Myometrial cell (primary cell): ENCODE results near the gene RFX2. TPM values are rescaled to one million over a fixed set of nuclear protein-coding genes. Genes with fewer than 3 reads are reported as not detected.

ENCODE experiments used
- total RNA-seq: library from RNA; depleted of rRNA; stranded (reverse); fragments of >200 nt; gene quantifications from 2 replicates; pipeline ENCODE4 v1.2.3, GENCODE V29; 2015

RFX2 gene
- total RNA-seq: 3.2 and 8.9 TPM in 2 replicates

DNA sequence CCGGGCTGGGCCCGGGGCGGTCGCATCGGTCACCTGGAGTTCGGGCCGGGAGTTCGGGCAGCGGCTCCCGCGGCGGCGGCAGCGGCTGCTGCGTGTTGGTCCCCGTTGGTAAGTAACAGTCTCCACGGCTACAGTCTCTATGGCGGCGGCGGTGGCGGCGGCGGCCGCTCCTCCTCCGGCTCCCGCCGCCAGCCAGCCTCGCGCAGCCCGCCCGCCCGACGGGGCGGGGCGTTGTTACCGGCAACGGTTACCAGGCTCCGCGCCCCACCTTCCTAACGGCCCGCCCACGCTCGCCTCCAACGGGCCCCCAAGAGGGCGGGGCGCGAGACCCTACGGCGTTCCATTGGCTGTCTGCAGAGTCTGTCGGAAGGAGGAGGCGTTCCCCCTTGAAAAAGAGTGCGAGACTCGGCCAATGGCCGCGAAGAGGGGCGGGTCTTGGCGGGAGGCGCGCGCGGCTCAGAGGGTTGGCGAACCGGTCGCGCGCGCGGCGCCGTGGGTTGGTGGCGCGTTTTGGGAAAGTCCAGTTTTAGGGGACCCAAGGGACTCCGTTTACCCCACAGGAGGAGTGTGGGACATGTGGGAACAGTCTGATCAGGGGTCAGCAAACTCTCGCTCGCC is at the start of gene RFX2:
Gene RFX2 (minus strand): TSS at position 141 of the 618 bp plus-strand sequence. CDS start 63,004 bp downstream, outside the sequence.

DNA sequence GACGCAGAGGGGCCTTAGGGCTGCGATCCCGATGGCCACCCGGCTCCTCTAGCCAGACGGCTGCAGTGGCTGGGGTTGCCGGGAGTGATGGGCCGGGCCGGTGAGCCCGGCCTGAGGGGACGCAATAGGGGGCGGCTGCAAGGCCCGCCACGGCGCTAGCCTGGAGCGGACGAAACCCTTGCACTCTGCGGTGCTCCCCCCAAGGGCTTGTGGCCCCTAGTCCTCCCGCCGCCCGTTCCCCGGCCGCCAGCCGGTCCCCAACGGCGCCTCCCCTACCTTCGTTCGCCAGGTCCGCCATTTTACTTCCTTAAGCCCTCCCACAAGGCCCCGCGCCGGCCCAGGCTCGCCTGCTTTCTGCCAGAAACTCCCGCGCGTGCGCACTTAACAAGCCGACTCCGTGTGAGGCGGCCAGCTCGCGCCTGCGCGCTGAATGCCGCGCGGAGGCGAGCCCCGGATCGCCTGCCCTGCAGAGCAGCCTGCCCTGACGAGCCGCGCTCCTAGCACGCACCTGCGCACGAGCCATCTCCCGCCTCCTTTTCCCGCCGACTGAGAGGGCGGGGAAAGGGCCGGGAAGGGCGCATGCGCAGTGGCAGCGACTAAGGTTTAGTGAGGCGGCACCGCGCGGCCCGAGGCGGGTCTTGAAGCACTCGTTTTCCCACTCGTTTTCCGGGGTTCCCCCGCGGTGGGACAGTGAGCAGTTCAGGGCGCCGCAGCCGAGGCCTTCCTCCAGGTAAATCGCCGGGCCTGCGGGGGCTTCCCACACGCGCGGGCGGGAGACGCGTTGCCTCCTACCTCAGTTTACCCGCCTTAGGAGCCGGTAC is 132.3 kb downstream of the RFX2 start, which contains the start of gene RANBP3:
Gene RANBP3 (minus strand): TSS at position 356 of the 821 bp plus-strand sequence. CDS start 58 bp downstream, at position 298.

Other genes with a start within 250 kb of the RFX2 start
- not detected in 2 replicates for gene FUT5, start 240.0 kb downstream of the RFX2 start, total RNA-seq
- gene NDUFA11, start 206.7 kb downstream of the RFX2 start, total RNA-seq: 330 and 348 TPM in 2 replicates
- gene VMAC, start 205.6 kb downstream of the RFX2 start, total RNA-seq: 1.4 and 2.9 TPM in 2 replicates
- gene CAPS, start 196.2 kb downstream of the RFX2 start, total RNA-seq: 0.58 and 0.71 TPM in 2 replicates
- 63.8 and 106 TPM in 2 replicates for gene RANBP3, start 132.4 kb downstream of the RFX2 start, total RNA-seq
- not detected in 2 replicates for gene ACSBG2, start 25.2 kb upstream of the RFX2 start, total RNA-seq
- gene MLLT1, start 169.5 kb upstream of the RFX2 start, total RNA-seq: 22.5 and 23.9 TPM in 2 replicates
- not detected in 2 replicates for gene ACER1, start 223.1 kb upstream of the RFX2 start, total RNA-seq